CD4-positive, CD25-positive, alpha-beta regulatory T cell (primary cell): ENCODE measurements around the gene TMPRSS3. TPM values are rescaled to one million over a fixed set of nuclear protein-coding genes. Genes with fewer than 3 reads are reported as not detected.

Experiments used
- ATAC-seq, 2 donors: fragments of 150-1000 bp; cut with Tn5 transposase; one replicate each; pipeline ENCODE4 v1.10.0; 2021; ENCODE audit warnings: low read depth in 2 of 2, moderate number of reproducible peaks in 2 of 2, moderate library complexity in 1 of 2
- DNase-seq, 3 donors: peaks; one replicate each; pipeline versions ENCODE4 v3.0.0 to v3.0.0-alpha.2; 2012 to 2022; ENCODE audit warnings: mixed read lengths in 1 of 3
- H3K27ac ChIP-seq: one replicate; pipeline ENCODE4 v1.7.0; 2013; ENCODE audit warnings: mild to moderate bottlenecking, low read length; ENCODE audit not compliant: insufficient read depth, poor library complexity, severe bottlenecking
- H3K27me3 ChIP-seq: one replicate; pipeline ENCODE4 v1.7.0; 2013; ENCODE audit warnings: low read length; ENCODE audit not compliant: control insufficient read depth, insufficient read depth
- H3K36me3 ChIP-seq: one replicate; pipeline ENCODE4 v1.7.0; 2013; ENCODE audit warnings: mild to moderate bottlenecking, low read length, moderate library complexity; ENCODE audit not compliant: control insufficient read depth, insufficient read depth
- H3K4me1 ChIP-seq: 2 replicates; pipeline ENCODE4 v1.7.0; 2013; ENCODE audit warnings: mild to moderate bottlenecking, low read length; ENCODE audit not compliant: insufficient read depth, control insufficient read depth, poor library complexity, severe bottlenecking
- H3K4me3 ChIP-seq: one replicate; pipeline ENCODE4 v1.7.0; 2013; ENCODE audit warnings: low read depth, mild to moderate bottlenecking, low read length, moderate library complexity
- H3K9me3 ChIP-seq, 2 experiments: 1 replicate in 1 of 2; 2 replicates in 1 of 2; pipeline ENCODE4 v1.7.0; 2013; ENCODE audit warnings: low read length in 2 of 2, mild to moderate bottlenecking in 1 of 2, moderate library complexity in 1 of 2; ENCODE audit not compliant: control insufficient read depth in 2 of 2
- H3K27ac Mint-ChIP-seq, 3 donors: one replicate each; pipeline ENCODE4 v1.8.0; 2020 to 2022; ENCODE audit warnings: mild to moderate bottlenecking in 3 of 3, mixed read lengths in 3 of 3, moderate library complexity in 2 of 3
- H3K27me3 Mint-ChIP-seq: one replicate; pipeline ENCODE4 v1.8.0; 2022; ENCODE audit warnings: mild to moderate bottlenecking, mixed read lengths
- H3K36me3 Mint-ChIP-seq: one replicate; pipeline ENCODE4 v1.8.0; 2020; ENCODE audit warnings: mixed read lengths
- H3K4me1 Mint-ChIP-seq, 4 donors: one replicate each; pipeline ENCODE4 v1.8.0; 2020 to 2022; ENCODE audit warnings: mixed read lengths in 4 of 4, mild to moderate bottlenecking in 1 of 4
- H3K4me3 Mint-ChIP-seq, 4 donors: one replicate each; pipeline ENCODE4 v1.8.0; 2020 to 2022; ENCODE audit warnings: mild to moderate bottlenecking in 4 of 4, mixed read lengths in 4 of 4, moderate library complexity in 3 of 4
- H3K9me3 Mint-ChIP-seq, 7 donors: one replicate each; pipeline ENCODE4 v1.8.0; 2020 to 2022; ENCODE audit warnings: mixed read lengths in 7 of 7, mild to moderate bottlenecking in 3 of 7, moderate library complexity in 2 of 7
- polyA plus RNA-seq, 4 donors: library from polyadenylated mRNA; unstranded; fragments of 300-500 nt; fragmentation: Illumina TruSeq; gene quantifications; one replicate each; pipeline ENCODE4 v1.2.3, GENCODE V29; 2021
- total RNA-seq: library from RNA; stranded (reverse); gene quantifications from one replicate; pipeline ENCODE4 v1.2.3, GENCODE V29; 2022

The TMPRSS3 gene
- total and polyA plus RNA-seq, 5 donors from 2014 or later = 1.1 to 4.0 (median 2.3) TPM

DNA sequence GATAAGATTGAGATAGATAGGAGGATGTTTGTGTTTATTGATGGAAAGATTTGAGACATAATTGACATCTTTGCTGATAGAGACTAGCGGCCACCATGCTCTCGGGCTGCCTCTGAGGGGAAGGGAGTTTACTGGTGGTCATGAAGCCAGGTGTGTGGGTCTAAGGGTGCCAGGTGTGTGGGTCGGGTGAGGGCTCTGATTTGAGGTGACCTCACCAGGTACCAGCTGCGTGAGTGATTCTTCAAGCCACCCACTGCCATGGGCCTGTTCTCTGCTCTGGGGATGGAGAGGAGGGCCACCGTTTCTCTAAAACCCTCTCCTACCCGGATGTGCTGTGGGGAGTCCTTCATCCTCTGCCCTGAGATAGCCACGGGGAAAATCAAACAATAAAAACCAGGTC is 11.0 kb upstream of the TMPRSS3 start:
- H3K9me3 ChIP-seq = no peaks in the 10 kb centered on the region
- DNase-seq (no peak), ATAC-seq (no peak)
- Mint-ChIP-seq H3K4me3 (peak overlapping the region; percentile 91 to 99 (median 96)), H3K9me3 (peaks cover 0 to 2% (median under 1%) of the 10 kb centered on the region in 7 donors), H3K4me1 (peaks cover 24 to 65% (median 51%) of the 10 kb centered on the region in 4 donors), H3K27ac (peak overlapping the region; percentile 92 to 99 (median 96)), H3K36me3 (peaks cover 36% of the 10 kb centered on the region), H3K27me3 (peaks cover 9% of the 10 kb centered on the region)
- no peaks in the 10 kb centered on the region for H3K27me3 ChIP-seq
- H3K27ac ChIP-seq = peak overlapping the region; percentile 91
- peaks cover 85% of the 10 kb centered on the region for H3K4me1 ChIP-seq
- H3K36me3 ChIP-seq = peaks cover 36% of the 10 kb centered on the region
- peak overlapping the region; percentile 93 for H3K4me3 ChIP-seq

DNA sequence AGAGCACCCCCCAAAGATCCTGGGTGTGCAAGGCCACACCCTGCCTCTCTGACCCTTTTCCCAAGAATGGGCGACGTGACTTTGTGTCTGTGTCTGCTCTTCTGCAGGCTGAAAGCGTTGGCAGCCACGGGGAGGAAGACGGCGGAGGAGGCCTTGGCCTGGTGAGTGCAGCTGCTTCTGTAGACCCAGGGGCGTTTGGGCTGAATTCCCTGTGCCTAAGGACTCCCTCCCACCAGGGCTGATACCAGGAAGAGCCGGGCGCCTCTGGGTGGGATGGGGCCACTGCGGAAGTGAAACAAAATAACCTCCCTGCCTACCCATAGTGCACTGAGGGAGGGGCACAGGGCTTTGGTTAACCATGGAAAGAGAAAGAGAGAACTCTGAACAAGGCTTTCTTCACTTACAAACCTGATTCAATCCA is 10.4 kb upstream of the TMPRSS3 start:
- Mint-ChIP-seq H3K36me3 (peaks cover 36% of the 10 kb centered on the region), H3K27ac (peak overlapping the region; percentile 92 to 99 (median 96)), H3K27me3 (peaks cover 9% of the 10 kb centered on the region), H3K4me1 (peaks cover 29 to 72% (median 56%) of the 10 kb centered on the region in 4 donors), H3K4me3 (peak overlapping the region; percentile 91 to 99 (median 96)), H3K9me3 (peaks cover 0 to 7% (median 2%) of the 10 kb centered on the region in 7 donors)
- Histone ChIP-seq H3K27ac (peak overlapping the region; percentile 91), H3K4me1 (peaks cover 85% of the 10 kb centered on the region), H3K4me3 (peak overlapping the region; percentile 93), H3K36me3 (peaks cover 30% of the 10 kb centered on the region), H3K27me3 (no peaks in the 10 kb centered on the region), H3K9me3 (no peaks in the 10 kb centered on the region)
- DNase-seq (peak; percentile 39 to 79 (median 59)), ATAC-seq (peak; percentile 44 to 47)

DNA sequence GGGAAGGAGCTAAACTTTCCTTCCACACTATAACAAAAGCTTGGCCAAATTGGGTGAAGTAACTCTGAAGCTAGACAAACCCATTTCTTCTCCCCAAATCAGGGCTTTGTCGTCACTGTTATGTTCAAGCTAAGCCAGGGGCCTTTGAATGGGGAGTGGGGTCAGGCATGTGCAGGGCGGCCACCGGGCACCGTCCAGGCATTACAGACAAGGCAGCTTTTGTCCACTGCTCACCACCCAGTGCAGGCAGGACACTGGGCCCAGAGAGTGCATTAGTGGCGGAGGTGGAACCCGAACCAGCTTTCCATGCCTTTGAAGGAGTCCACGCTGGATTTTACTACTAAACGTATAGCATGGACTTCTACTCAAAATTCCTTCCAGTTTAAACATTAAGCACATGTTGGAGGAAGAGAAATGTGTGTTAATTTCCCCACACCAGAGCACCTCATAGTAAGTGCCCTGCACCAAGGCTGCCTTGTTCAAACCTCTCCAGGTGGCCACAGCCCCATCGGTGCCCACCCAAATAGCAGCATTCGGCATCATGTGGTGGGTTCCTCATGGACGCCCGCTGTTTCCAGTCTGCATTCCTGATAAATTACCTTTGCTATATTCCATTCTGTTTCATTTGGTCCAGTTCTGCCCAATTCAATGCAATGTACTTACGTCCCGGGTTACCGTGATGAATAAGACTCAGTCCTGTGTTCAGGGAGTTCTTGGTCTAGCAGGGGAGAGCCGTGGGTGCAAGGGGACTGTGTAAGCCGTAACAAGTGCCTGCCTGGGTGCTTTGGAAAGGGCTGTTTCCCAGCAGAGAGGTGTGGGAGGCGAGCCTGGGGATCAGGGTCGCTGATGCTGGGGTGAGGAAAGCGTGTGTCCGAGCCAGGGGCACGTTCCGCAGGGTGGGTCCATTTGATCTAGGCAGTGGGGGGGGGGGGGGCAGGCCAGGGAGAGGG is 9.5 kb upstream of the TMPRSS3 start:
- Histone ChIP-seq H3K9me3 (no peaks in the 10 kb centered on the region), H3K27me3 (no peaks in the 10 kb centered on the region), H3K4me1 (peaks cover 94% of the 10 kb centered on the region), H3K27ac (peak overlapping the region; percentile 91), H3K36me3 (peaks cover 21% of the 10 kb centered on the region), H3K4me3 (peak overlapping the region; percentile 93)
- Mint-ChIP-seq H3K27ac (peak overlapping the region; percentile 92 to 99 (median 96)), H3K4me1 (peaks cover 35 to 80% (median 62%) of the 10 kb centered on the region in 4 donors), H3K27me3 (peaks cover 9% of the 10 kb centered on the region), H3K4me3 (peak overlapping the region; percentile 91 to 99 (median 96)), H3K9me3 (peaks cover 0 to 7% (median 2%) of the 10 kb centered on the region in 7 donors), H3K36me3 (peaks cover 36% of the 10 kb centered on the region)
- no peak for ATAC-seq
- DNase-seq = peak in 1 of 3 donors; percentile 47

DNA sequence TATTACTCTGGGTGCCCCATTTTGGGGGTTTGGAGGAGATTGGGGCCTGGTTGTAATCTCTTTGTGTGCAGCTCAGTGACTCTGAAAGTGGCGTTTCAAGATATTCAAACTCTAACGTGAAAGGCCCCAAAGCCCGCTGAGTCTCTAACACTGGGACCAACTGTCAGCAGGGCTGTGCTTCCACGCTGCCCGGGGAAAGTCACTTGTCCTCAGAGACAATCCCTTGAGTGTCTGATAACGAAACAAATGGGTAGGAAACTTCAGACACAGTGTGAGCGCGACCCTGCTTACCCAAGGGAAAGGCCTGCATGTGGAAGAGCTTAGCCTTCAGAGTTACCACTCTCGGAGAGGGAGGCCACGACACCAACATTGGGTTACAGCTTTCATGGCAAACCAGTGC is 8.7 kb upstream of the TMPRSS3 start:
- Mint-ChIP-seq H3K36me3 (peaks cover 32% of the 10 kb centered on the region), H3K4me3 (peak overlapping the region; percentile 91 to 99 (median 96)), H3K9me3 (peaks cover 0 to 7% (median 2%) of the 10 kb centered on the region in 7 donors), H3K27ac (peak overlapping the region; percentile 92 to 99 (median 96)), H3K4me1 (peaks cover 38 to 80% (median 60%) of the 10 kb centered on the region in 4 donors), H3K27me3 (peaks cover 9% of the 10 kb centered on the region)
- Histone ChIP-seq H3K36me3 (peaks cover 13% of the 10 kb centered on the region), H3K27ac (peak overlapping the region; percentile 91), H3K4me1 (peaks cover 95% of the 10 kb centered on the region), H3K9me3 (no peaks in the 10 kb centered on the region), H3K27me3 (no peaks in the 10 kb centered on the region), H3K4me3 (peak overlapping the region; percentile 93)
- DNase-seq = peak in 1 of 3 donors; percentile 44
- peak; percentile 4 to 6 for ATAC-seq

DNA sequence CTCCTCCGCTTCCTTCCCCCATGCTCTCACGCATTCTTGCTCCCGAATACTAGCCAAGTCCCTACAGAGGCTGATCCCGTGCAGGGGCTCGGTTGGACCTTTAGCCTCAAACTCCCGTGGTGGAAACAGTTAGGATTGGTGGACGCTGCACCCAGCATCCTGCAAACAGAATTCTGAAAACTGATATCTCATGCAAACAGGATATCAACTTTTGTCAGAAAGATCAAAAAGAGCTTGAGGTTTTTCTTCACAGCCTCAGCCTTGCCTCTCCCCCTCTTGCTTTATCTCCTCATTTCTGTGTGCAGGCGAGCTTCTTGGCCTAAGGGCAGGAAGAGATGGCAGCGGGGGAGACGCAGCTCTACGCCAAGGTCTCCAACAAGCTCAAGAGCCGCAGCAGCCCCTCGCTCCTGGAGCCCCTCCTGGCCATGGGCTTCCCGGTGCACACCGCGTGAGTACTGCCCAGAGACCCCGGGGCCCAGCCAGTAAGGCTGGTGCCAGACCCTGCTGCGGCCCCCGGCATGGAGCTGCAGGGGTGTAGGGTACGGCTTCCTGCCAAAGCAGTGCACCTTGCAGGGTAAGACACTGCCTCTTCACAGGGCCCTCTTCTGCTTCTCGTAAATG is 7.9 kb upstream of the TMPRSS3 start, which contains the start of gene UBASH3A:
Gene UBASH3A, plus strand, starts transcription at position 292 of the 621 bp plus-strand sequence. Its CDS starts 44 bp downstream, at position 336.
- Histone ChIP-seq H3K4me1 (peaks cover 96% of the 10 kb centered on the region), H3K9me3 (no peaks in the 10 kb centered on the region), H3K27me3 (no peaks in the 10 kb centered on the region), H3K27ac (peak within 1 kb of the TSS; percentile 91), H3K36me3 (peaks cover 6% of the 10 kb centered on the region), H3K4me3 (peak within 1 kb of the TSS; percentile 93)
- Mint-ChIP-seq H3K4me3 (peak within 1 kb of the TSS; percentile 91 to 99 (median 96)), H3K27me3 (peaks cover 9% of the 10 kb centered on the region), H3K36me3 (peaks cover 26% of the 10 kb centered on the region), H3K9me3 (peaks cover 0 to 7% (median 2%) of the 10 kb centered on the region in 7 donors), H3K4me1 (peaks cover 43 to 81% (median 63%) of the 10 kb centered on the region in 4 donors), H3K27ac (peak within 1 kb of the TSS; percentile 92 to 99 (median 96))
- peak; percentile 36 to 88 (median 77) for DNase-seq
- ATAC-seq = peak; percentile 65 to 72

- Histone ChIP-seq H3K4me1 (peaks cover 88% of the 10 kb centered on the region), H3K27ac (peak overlapping the region; percentile 91)
- no peak for DNase-seq
Observed at GRCh38 chr21:42401820-42402251, 6.0 kb upstream of the TMPRSS3 start.

GRCh38 chr21:42401154-42401553 is 5.3 kb upstream of the TMPRSS3 start:
- Mint-ChIP-seq H3K4me3 (peak overlapping the region in 2 of 4 donors; percentile 58 to 94), H3K27me3 (peaks cover 9% of the 10 kb centered on the region)
- H3K4me1 ChIP-seq = peaks cover 81% of the 10 kb centered on the region

More at GRCh38 chr21:42401820-42402251, 6.0 kb upstream of the TMPRSS3 start:
- Mint-ChIP-seq H3K4me1 (peaks cover 45 to 78% (median 59%) of the 10 kb centered on the region in 4 donors), H3K4me3 (peak overlapping the region; percentile 50 to 94 (median 63)), H3K27ac (peak overlapping the region; percentile 69 to 78 (median 78)), H3K36me3 (peaks cover 12% of the 10 kb centered on the region), H3K9me3 (peaks cover 0 to 7% (median 2%) of the 10 kb centered on the region in 7 donors), H3K27me3 (peaks cover 9% of the 10 kb centered on the region)
- Histone ChIP-seq H3K9me3 (no peaks in the 10 kb centered on the region), H3K27me3 (no peaks in the 10 kb centered on the region), H3K4me3 (no peak overlapping the region), H3K36me3 (no peaks in the 10 kb centered on the region)
- ATAC-seq = no peak

More at GRCh38 chr21:42401154-42401553, 5.3 kb upstream of the TMPRSS3 start:
- Mint-ChIP-seq H3K36me3 (peaks cover 5% of the 10 kb centered on the region), H3K9me3 (peaks cover 0 to 7% (median 2%) of the 10 kb centered on the region in 7 donors), H3K27ac (peak overlapping the region in 2 of 3 donors; percentile 78), H3K4me1 (peaks cover 38 to 72% (median 53%) of the 10 kb centered on the region in 4 donors)
- no peak for ATAC-seq
- Histone ChIP-seq H3K36me3 (no peaks in the 10 kb centered on the region), H3K27ac (peak overlapping the region; percentile 91), H3K27me3 (no peaks in the 10 kb centered on the region), H3K4me3 (no peak overlapping the region), H3K9me3 (no peaks in the 10 kb centered on the region)
- DNase-seq = no peak
